Endometrium (tissue), 2 donors: ENCODE results near the gene C9orf85.

Source experiments
- FAIRE-seq: peaks from 2 replicates; lab custom pipeline; 2012; peaks lifted over from hg19 to GRCh38; lab: Jason Lieb, UNC
- donor health status: control.
- donor health status: control.

C9orf85 gene

GRCh38 chr9:72012646-72013045 is 101.2 kb downstream of the C9orf85 start:
- FAIRE-seq: no peak

- FAIRE-seq: no peak
Measured at GRCh38 chr9:72013292-72013760, 101.9 kb downstream of the C9orf85 start.

- no peak for FAIRE-seq
Measured at GRCh38 chr9:72022841-72023240, 111.4 kb downstream of the C9orf85 start.
